GM13976 (cell line): ENCODE measurements around the gene TRPM4.

ENCODE experiments used
- DNase-seq: peaks from one replicate; pipeline ENCODE4 v3.0.0; 2012; ENCODE audit warnings: low spot score
- CTCF ChIP-seq: IDR thresholded peaks from 2 replicates; pipeline ENCODE4 v1.5.1; 2012; ENCODE audit warnings: borderline replicate concordance, mild to moderate bottlenecking; ENCODE audit not compliant: insufficient read depth; ENCODE audit errors: extremely low read depth, missing control alignments, control extremely low read depth
- in situ Hi-C: fragments of 300-500 bp; cut with MboI; formaldehyde crosslinking; loops from one replicate; pipeline ENCODE4 v1.12.0; 2022; ENCODE audit warnings: low sequenced_read_pairs, mixed read lengths, inconsistent platforms; ENCODE audit not compliant: unreplicated experiment

Gene TRPM4

GRCh38 chr19:49210901-49211451, 53.4 kb downstream of the TRPM4 start:
- in situ Hi-C loops: no loop called here
- TF ChIP-seq CTCF: no peak
- DNase-seq: no peak

GRCh38 chr19:49212016-49212701, 54.6 kb downstream of the TRPM4 start:
- no peak for DNase-seq
- in situ Hi-C loops: no loop called here
- no peak for TF ChIP-seq CTCF

- in situ Hi-C loops: no loop called here
- TF ChIP-seq CTCF: peak; percentile 5
- no peak for DNase-seq
Observed at GRCh38 chr19:49213791-49214190, 56.2 kb downstream of the TRPM4 start.

GRCh38 chr19:49214701-49215100, 57.1 kb downstream of the TRPM4 start:
- in situ Hi-C loops: no loop called here

GRCh38 chr19:49216071-49216470, 58.5 kb downstream of the TRPM4 start:
- no peak for DNase-seq
- in situ Hi-C loops: no loop called here
- TF ChIP-seq CTCF: no peak

More at GRCh38 chr19:49214701-49215100, 57.1 kb downstream of the TRPM4 start:
- DNase-seq: peak; percentile 56
- TF ChIP-seq CTCF: peak; percentile 7

- DNase-seq: no peak
- in situ Hi-C loops: no loop called here
- TF ChIP-seq CTCF: no peak
Observed at GRCh38 chr19:49217382-49217781, 59.8 kb downstream of the TRPM4 start.
